HG03135 (cell line): ENCODE results near the gene DAGLA.

Source experiments
- ATAC-seq: cut with Tn5 transposase; IDR thresholded peaks from one replicate; pipeline ENCODE4 v1.9.1; 2021; ENCODE audit warnings: mild to moderate bottlenecking, moderate library complexity; ENCODE audit not compliant: unreplicated experiment

Gene DAGLA

GRCh38 chr11:61688365-61689163, 8.4 kb downstream of the DAGLA start:
- ATAC-seq = no peak

- no peak for ATAC-seq
These were observed 8.9 kb downstream of the DAGLA start for GRCh38 chr11:61689164-61689496.

GRCh38 chr11:61690706-61691379, 10.7 kb downstream of the DAGLA start:
- no peak for ATAC-seq

GRCh38 chr11:61691380-61692156, 11.4 kb downstream of the DAGLA start:
- ATAC-seq = no peak

- ATAC-seq = no peak
These were observed 13.9 kb downstream of the DAGLA start for GRCh38 chr11:61693922-61694601.

- no peak for ATAC-seq
These were observed 14.4 kb downstream of the DAGLA start for GRCh38 chr11:61694602-61694939.

GRCh38 chr11:61694946-61695706, 14.9 kb downstream of the DAGLA start:
- no peak for ATAC-seq

GRCh38 chr11:61695917-61696316, 15.7 kb downstream of the DAGLA start:
- ATAC-seq = peak; percentile 55

- ATAC-seq = no peak
These were observed 16.4 kb downstream of the DAGLA start for GRCh38 chr11:61696602-61697001.

GRCh38 chr11:61697078-61697502, 16.9 kb downstream of the DAGLA start:
- ATAC-seq = no peak

GRCh38 chr11:61697764-61698163, 17.6 kb downstream of the DAGLA start:
- ATAC-seq = no peak

GRCh38 chr11:61698173-61698948, 18.2 kb downstream of the DAGLA start:
- no peak for ATAC-seq

GRCh38 chr11:61699737-61700160, 19.6 kb downstream of the DAGLA start:
- no peak for ATAC-seq

GRCh38 chr11:61700212-61700611, 20.0 kb downstream of the DAGLA start:
- ATAC-seq = no peak

GRCh38 chr11:61700720-61701119, 20.5 kb downstream of the DAGLA start:
- ATAC-seq = no peak

- ATAC-seq = no peak
These were observed 21.2 kb downstream of the DAGLA start for GRCh38 chr11:61701242-61701886.

GRCh38 chr11:61702701-61703312, 22.6 kb downstream of the DAGLA start:
- ATAC-seq = no peak

GRCh38 chr11:61704838-61705237, 24.6 kb downstream of the DAGLA start:
- ATAC-seq = no peak
